AG08396 (cell line): ENCODE data around the gene TMEM151B.
A peak's percentile ranks its signal among the peaks of the same experiment; 100 is the strongest.

Experiments
- DNase-seq: peaks from one replicate; pipeline ENCODE4 v3.0.0; 2012; ENCODE audit warnings: low spot score, mixed read lengths

The TMEM151B gene

DNA sequence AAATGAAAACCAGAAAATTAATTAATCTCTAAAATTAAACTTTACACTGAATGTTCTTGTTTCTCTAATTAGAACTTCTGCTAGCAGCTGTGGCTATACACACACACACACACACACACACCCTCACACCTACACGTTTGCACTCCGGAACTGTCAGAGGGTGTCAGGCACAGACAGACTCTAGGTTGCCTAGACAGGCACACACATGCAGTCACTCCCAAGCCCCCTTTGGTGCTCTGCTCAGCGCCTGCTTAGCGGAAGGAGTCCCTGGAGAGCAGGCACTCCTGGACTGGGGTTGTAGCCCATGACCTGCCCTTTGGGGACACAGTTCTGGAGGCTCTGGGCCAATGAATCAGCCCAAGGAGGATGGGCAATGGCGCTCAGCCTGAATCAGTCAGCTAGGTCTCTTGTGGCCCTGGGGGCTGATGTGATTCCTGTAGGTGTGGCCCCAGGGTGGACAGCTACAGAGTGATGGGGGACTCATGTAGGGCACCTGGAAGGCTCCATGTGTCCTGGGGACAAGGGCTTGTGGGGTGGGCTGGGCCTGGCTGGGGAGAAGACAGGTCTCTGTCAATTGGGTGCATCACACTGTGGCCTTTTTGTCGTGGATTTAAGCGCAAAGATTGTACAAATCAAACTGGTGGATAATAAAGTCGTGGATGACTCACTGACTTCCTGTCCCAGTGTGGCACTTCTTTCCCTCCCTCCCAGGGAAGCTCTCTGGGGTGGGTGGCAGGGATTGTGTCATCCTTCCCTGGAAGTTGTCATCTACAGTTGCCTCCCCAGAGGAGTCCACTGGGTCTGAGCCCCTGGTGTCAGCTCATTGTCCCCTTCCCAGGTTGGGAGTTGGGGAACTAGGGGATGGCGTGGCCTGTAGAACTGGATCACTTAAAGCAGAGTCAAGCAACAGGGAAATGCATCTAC lies 8.8 kb downstream of the TMEM151B start:
- DNase-seq, result no peak

DNA sequence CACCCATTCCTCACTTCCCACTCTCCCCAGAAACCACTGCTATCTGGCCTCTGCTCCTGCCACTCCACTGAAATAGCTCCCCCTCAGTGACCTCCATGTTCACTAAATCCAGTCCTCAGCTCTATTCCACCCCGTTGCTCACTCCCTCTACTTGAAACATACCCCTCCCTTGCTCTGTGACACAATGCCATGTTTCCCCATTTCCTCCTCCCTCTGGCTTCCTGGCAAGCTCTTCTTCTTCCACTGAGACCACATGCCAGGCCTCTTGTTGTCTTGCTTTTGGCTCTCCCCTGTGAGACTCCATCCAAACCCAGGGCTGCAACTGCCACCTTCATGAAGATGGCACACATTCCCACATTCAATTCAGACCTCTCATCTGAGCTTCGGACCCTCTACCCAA lies 13.9 kb downstream of the TMEM151B start:
- no peak for DNase-seq

DNA sequence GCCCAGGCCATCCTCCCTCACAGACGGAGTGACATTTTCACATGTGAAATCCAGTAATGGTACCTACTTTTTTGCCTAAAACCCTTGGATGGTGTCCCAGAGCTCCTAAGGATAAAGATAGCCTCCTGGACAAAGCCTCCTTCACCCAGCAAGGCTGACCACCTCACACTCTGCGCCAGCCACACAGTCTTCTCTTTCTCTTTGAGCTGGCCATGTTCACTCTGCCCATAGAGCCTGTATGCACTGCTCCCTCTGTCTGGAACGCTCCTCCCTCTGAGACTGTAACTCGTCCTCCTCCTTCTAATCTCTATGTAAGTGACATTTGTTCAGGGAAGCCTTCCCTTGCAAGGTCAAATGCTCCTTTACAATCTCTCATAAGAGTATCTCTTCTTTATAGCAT lies 14.6 kb downstream of the TMEM151B start:
- no peak for DNase-seq

DNA sequence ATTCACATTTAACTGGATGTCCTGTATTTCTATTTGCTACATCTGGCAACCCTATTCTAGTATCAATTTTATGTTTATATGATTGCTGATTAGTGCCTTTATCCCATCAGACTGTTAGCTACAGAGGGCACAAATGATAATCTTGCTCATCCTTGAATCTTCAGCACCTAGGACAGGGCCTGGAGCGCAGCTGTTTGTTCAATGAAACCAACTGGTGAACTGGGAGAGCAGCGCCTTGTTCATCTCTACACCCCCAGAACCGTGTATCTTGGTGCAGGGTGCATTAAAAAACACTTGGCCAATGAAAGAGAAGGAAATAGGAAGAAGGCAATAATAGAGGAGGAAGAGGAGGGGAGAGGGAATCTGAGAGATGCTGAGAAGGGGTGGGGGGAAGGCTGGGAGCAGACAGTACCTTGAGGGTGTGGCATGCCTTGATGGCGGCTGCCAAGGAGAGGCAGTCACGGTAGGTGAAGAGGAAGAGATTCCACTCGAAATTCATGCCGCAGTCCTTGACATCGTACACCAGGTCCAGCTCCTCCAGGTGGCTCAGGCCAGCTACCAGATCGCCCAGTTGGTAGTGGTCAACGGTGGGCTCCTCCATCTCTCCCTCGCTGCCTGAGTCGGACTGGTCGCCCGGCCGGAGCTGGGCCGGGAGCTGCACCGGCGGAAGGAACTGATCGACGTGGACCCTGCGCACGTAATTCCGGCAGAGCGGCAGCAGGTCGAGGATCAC lies 15.5 kb downstream of the TMEM151B start:
- peak; percentile 55 for DNase-seq

DNA sequence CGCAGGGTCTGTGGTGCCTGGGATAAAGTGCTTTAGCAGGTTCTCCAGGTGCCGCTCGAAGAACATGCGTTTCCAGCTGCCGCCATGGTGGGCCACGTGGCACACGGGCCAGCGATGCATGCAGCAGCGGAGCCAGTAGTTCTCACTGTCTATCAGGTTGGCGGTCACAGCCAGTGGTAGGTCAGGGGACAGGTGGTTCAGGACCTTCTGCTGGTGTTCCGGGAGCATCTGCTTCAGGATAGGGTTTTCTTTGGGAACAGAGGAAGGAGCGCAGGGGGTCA lies 16.0 kb downstream of the TMEM151B start:
- DNase-seq, result no peak

DNA sequence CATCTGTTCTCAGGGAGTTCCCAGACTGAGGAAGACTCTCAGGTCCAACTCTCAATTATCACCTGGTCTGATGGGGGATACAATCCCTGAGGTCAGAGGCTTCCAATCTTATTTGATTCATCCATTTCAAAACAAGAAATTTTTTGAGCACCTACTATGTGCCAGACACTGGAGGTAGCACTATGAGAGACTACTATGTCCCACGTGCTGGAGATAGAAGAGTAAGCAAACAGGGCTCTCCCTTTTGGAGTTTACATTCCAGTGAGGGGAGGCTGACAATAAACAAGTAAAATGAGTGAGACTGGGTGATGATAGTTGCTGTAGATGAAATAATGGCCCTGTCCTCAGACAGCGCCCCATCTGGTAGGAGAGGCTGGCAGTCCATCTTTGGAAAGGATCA lies 16.5 kb downstream of the TMEM151B start:
- DNase-seq, result no peak

DNA sequence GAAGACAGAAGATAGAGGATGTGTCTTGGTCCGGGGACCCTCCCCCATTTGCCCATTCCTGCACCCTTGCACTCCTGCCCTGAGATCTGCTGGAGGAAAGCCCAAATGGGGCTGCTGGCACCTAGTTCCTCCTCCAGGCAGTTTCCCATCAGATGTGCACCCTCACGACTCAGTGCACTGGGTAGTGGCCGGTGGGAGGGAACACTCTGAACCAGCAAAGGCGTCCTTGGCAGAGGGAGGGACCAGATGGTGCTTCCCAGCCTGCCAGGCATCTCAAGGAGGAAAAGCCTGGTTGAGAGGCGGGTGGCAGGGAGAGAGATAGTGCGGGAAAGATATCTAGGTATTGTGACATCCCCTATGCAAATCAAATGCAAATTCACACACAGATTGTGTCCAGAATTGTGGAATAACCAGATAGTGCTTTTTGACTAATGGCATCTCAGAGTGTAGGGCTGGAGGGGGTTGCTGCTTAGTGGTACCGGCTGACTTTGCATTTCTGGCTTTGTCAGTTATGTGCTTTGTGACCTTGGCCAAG lies 19.5 kb downstream of the TMEM151B start:
- no peak for DNase-seq

DNA sequence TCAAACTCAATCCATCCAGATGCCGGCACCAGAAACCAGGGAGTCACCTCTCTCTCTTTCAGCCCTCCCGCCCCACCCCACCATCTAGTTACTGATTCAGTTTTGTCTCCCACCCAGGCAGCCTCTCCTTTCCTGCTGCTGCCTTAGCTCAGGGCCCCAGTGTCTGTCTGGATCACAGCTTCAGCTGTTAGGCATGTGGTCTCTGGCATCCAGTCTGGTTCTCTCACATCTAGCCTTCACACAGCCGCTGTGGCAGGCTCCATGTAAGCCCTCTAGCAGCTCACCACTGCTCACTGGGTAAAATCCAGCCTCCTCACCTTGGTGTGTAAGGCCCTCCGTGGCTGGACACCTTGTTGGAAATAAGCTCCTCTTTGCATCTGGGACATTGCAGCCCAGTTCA lies 21.6 kb downstream of the TMEM151B start:
- DNase-seq, result no peak

DNA sequence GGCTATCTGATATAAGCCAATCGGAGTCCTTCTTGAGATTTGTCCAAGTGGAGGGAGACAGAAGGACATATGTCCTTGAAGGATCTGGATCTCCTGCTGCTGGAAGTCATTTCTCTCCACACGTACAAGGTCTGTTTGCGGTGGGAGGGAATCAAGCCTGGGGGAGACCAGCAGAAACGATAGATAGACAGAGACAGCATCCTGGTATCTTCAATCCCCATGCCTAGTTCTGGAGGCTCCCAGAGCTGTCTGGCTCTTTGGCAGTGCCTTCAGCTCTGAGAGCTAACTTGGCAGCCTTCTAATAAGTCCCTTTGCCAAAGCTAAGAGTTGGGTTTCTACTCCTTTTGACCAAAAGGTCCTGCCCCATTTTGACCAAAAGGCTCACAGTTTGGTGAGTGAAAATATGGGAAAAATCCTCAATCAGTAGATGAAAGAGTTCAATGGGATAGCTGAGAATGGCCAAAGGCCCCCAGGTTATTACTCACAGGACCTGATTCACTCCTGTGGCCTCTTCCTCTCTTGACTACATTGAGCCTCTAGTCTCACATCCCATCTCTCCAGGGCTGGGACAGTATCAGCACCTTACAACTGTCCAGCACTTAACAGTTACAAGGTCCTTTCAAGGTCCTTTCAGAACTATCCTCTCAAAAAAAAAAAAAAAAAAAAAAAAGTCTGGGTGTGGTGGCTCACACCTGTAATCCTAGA lies 22.6 kb downstream of the TMEM151B start:
- no peak for DNase-seq

DNA sequence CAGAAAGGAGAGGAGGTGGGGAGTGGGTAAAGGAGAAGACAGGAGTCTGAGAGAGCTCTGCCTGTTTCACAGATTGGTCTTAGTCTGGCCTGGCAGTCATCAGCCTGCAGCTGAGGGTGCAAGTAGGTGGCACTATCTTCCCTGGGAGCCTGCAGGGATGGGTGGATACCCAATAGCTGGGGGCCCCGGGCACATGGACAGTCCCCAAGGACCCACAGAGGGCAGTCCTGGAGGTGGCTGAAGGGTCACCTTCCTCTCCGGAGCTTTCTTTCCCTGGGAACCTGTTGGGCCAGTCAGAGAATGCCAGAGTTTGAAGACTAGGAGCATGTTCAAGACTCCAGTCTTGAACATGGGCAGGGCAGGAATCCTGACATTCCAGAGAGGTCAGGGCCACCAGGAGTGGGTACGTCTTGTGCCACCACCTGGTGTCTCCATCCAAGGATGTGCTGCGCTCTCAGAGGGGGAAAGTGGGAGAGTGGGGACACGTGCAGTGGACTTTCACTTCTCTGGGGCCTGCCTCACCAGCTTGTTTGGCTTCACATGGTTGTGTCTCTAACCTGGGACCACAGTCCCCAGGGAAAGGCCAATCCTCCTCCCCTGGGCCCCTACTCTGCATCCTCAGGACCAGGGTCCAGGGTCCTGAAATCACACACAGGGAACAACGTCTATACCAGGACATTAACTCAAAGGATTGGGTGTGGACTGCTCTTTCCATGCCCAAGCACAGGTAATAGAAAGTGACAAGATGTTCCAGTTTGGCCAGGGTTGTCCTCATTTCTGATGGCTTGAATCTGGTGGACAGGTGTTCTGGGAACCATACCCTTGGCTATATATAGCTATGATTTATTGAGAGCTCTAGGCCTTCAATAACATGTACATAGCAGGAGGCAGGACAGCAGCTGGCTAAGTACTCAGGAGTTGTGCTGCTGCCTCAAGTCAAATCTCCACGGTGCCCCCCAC lies 24.9 kb downstream of the TMEM151B start:
- no peak for DNase-seq

DNA sequence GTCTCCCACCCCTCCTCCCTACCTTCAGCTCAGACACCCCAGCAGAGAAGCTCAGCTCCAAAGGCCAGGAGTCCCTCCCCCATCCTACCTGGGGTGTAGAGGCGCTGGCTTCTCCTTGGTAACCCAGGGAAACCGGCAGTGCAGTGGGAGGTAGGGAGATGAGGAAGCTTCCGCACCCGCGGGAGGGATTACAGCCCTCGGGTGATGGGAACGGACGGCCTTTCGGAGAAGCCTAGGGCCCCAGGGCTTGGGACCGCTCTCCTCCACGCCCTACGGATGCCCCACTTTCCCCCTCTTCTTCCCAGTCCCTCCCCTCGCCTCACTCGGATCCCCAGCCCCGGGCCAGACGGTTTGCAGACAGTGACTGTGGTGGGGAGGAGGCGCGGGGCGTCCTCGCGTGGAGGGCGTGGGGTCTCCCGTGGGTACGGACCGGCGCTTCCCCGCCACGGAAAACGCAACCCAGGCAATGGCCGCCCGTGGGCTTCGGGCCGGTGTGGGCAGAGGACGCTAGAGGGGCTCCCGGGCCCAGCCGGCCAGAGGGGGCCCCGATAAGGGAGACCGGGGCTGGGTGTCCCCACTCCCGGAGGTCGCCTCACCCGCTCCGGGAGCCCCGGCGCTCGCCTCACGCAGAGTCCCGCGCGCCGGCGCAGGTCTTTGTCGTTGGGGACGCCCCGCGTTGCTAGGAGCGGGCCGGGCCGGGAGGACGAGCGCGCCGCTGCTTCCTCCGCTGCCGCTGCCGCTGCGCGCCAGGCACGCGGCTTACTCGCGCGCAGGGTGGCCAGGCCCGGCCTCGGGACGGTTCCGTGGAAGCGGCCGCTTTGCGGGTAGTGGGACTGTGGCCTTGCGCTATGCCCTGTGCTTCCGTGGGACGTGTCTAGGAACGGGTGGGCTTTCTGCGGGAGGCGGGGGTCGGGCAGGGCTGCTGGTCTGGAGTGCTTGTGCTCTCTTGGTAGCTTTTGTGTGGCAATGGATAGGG lies 27.1 kb downstream of the TMEM151B start:
- peak; percentile 77 for DNase-seq

DNA sequence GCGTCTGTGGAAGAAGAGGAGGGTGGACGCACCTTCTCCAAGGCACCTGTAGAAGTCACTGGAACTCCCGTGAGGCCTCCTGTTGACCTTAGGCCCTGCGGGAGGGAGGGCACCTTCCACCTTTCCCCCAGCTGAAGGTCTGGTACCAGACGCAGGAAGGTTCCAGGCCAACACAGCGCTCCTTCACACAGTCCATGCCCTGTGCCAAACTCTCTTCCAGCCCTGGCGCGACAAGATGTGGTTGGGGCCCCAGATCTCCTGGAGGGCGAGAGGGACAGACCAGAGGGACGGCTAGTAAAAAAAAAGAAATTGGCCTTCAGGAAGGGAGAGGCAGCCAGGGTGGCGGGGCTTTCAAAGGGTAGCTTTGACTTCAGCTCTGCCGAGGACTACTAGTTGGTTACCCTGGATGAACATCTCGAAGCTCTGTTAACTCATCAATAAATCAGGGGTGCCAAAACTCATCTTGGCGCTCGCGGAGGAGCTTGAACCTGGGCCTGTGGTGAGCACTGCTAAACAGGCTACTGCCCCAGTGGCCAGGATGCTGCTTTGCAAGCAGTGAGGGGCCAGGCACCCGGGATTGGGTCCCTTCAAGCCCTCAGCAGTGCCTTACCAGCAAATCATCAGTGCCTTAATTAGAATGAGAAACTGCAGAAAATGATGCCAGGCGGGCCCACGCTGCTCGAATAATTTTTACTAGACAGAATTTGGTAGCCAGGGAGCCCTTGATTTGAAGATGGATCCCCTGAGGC lies 28.0 kb downstream of the TMEM151B start:
- no peak for DNase-seq

DNA sequence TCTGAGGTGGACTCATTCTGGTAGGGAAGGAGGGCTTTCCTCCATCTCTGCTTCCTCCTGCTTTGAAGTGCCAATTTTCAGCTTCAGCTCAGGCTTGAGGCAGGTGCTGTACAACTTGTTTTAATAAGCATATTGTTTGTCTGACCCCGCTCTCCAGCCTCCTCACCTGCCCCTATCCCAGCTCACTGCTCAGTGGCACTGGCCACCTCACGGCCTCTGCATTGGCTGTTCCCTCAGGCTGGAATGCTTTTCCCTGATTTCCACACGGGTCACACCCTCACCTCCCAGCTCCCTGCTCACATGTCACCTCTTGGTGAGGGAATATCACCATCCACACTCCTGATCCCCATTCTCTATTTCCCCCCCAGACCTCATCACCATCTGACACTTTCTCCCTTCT lies 28.6 kb downstream of the TMEM151B start:
- DNase-seq, result no peak

DNA sequence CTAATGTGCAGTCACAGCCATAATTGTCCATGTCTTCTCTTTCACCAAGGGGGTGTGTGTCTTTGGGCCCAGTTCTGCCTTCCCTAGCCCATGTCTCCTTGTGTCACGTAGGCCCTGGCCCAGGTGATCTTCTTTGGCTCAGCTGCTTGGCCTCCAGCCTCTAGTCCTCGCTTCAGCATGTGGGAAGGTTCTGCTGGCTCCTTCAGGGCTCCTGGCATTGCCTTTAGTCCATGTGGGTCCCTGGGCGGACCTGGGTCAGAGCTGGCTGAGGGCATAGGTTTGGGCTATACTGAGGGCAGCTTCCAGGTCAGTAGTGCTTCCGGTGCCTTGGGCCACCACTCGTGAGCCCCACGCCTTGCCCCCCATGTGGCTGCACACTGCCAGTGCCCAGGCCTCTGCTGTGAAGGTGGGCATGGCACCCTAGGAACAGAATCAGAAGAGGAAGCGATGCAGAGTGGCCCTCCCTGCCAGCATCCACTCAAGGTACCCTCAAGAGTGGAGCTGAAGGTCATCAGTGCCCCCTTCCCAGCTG lies 30.1 kb downstream of the TMEM151B start:
- no peak for DNase-seq

DNA sequence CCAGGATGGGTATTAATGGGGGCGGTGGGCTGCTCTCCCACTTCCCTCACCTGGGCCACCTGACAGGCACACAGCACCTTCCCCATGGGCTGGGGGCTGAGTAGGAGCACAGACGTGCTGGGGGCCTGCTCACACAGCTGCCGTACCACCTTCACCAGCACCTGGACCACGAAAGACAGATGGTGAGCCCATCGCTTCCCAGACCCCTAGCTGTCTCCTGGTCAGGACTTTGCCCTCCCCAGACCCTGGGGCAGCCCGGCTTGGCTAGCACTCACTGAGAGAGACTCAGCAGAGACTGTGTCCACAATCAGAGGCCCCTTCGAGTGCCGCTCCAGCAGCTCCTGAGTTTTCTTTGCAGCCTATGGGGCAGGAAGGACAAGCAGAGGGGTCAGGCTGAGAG lies 30.9 kb downstream of the TMEM151B start:
- DNase-seq, result no peak

DNA sequence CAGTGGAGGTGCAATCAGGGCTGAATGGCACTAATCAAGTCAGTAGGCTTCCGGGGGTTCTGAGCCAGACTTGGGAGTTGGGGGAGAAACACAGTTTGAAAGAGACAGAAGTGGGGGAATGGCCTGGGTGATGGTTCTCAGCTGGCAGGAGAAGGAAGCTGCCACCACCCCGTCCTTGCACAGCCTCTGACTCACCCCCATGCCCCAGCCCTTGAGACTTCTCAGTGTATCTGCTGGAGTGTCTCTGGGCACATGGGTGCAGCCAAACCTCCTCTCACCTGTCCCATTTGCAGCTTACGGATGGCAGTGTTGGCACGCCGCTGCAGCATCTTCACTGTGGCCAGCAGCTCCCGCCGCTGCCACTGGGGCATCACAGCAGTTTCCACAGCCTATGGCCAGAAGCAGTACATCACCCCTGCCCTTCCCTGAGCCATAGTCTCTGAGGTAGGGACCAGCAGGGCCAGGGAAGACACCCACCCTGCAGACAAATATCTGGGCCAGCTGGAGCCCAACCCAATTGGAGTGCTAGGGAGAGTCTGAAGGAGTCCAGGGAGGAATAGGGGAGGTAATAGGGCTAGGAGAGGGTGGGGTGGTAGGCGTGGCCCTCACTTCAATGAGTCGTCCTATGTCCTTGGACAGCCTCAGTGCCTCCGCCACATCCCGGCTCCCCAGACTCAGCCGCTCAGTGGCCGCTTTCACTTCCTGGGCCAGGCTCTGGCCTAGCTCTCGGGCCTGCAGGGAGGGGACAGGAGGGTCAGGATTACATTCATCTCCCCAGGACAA lies 31.7 kb downstream of the TMEM151B start:
- no peak for DNase-seq

DNA sequence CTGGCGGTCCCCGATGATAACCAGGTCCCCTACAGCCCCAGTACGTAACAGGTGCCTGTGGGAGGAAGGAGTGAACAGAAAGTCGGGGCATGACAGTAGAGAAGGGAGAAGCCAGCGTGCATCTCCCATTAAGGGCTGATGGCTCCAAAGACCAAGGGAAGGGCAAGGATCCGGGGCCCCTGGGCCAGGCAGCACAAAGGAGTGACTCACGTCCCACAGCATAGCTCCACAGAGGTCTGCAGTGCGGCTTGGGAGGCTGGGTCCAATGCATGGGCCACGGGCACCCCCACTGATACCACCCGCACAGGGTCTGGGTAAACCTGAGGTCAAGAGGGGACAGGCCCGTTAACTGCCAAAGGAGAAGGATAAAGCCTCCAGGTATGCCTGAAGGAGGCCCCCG lies 32.6 kb downstream of the TMEM151B start:
- DNase-seq, result no peak

DNA sequence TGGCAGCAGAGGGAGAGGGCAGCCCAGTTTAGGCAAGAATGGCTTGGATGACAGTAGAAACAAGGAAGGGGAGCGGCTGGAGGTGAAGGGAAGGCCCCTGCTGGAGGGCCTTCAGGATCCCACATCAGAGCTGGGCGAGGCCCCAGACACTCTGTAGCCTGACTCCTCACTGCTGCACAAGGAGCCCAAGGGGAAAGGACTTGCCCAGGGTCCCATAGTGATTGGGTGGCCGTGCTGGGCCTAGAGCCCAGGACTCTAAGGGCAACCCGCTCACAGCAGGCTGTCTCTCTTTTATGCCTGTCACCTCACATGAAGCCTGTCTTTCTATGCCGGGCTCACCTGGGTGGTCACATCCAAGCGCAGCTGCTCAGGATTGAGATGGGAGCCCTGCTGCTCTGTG lies 33.6 kb downstream of the TMEM151B start:
- no peak for DNase-seq
